K562 (cell line): ENCODE results near the gene C2orf42. TPM values are rescaled to one million over a fixed set of nuclear protein-coding genes. Genes with fewer than 3 reads are reported as not detected.

Experiments used
- ELF1 ChIP-seq: fragments of 200-800 bp; sonication (Bioruptor generic); IDR thresholded peaks from 2 replicates; pipeline ENCODE4 v1.6.1; 2016; ENCODE audit warnings: missing genetic modification characterization, missing compliant biosample characterization
- EP400 ChIP-seq: fragments of 450-650 bp; IDR thresholded peaks from 2 replicates; pipeline ENCODE4 v1.6.1; 2017; ENCODE audit warnings: antibody characterized with exemption, mild to moderate bottlenecking, moderate library complexity
- PTBP1 ChIP-seq: fragments of 200-400 bp; formaldehyde crosslinking; IDR thresholded peaks from 2 replicates; pipeline ENCODE4 v1.6.1; 2017; ENCODE audit warnings: low read depth, low read length
- SMAD2 ChIP-seq: fragments of 150-350 bp; IDR thresholded peaks from 2 replicates; pipeline ENCODE4 v1.6.1; 2014; ENCODE audit warnings: low read depth, mild to moderate bottlenecking, low read length
- ZNF274 ChIP-seq: IDR thresholded peaks from 2 replicates; pipeline ENCODE4 v1.6.1; 2011; ENCODE audit warnings: low read depth, mild to moderate bottlenecking, low read length, moderate library complexity, borderline replicate concordance
- polyA plus RNA-seq, 8 experiments: library from polyadenylated mRNA; depleted of rRNA in 4 of 8; stranded (reverse) in 5 of 8; unstranded in 3 of 8; fragments of >200 nt; fragmentation: Nextera tagmentation in 2 of 8; fragmentation: Illumina TruSeq in 1 of 8; extraction: Ambion mirVana in 2 of 8; extraction: Trizol in 1 of 8; gene quantifications; 2 replicates each; pipeline versions ENCODE4 v1.2.1 to v1.2.3, GENCODE V29; 2011 to 2014; ENCODE audit warnings: inconsistent platforms in 1 of 8, missing spikeins in 1 of 8
- total RNA-seq, 7 experiments: library from RNA; depleted of rRNA in 6 of 7; stranded (reverse); fragments of >200 nt in 6 of 7; fragmentation: Illumina TruSeq in 2 of 7; extraction: Trizol in 2 of 7; gene quantifications; 2 replicates each; pipeline versions ENCODE4 v1.2.1 to v1.2.3, GENCODE V29; 2011 to 2021; ENCODE audit warnings: low replicate concordance in 1 of 7
- TF ChIP-seq, protein P1 (sequence below): fragments of 450-650 bp; IDR thresholded peaks from 2 replicates; pipeline ENCODE4 v1.6.1; 2018; ENCODE audit warnings: mild to moderate bottlenecking, low read depth; ENCODE audit not compliant: partially characterized antibody
- TF ChIP-seq, protein P2 (sequence below): fragments of 250-450 bp; sonication (Bioruptor Pico); IDR thresholded peaks from 2 replicates; pipeline ENCODE4 v1.5.0; 2020; ENCODE audit warnings: mild to moderate bottlenecking
- TF ChIP-seq, protein P3 (sequence below): sonication (generic); formaldehyde crosslinking; IDR thresholded peaks from 2 replicates; pipeline ENCODE4 v1.5.0; 2020; ENCODE audit warnings: missing genetic modification reagents

Gene C2orf42
- total and polyA plus RNA-seq, 9 of the 15 experiments (the other 6 are each of a cell fraction or from before 2014, with no cell fraction given) = 4.6 to 10.9 (median 7.5) TPM

DNA sequence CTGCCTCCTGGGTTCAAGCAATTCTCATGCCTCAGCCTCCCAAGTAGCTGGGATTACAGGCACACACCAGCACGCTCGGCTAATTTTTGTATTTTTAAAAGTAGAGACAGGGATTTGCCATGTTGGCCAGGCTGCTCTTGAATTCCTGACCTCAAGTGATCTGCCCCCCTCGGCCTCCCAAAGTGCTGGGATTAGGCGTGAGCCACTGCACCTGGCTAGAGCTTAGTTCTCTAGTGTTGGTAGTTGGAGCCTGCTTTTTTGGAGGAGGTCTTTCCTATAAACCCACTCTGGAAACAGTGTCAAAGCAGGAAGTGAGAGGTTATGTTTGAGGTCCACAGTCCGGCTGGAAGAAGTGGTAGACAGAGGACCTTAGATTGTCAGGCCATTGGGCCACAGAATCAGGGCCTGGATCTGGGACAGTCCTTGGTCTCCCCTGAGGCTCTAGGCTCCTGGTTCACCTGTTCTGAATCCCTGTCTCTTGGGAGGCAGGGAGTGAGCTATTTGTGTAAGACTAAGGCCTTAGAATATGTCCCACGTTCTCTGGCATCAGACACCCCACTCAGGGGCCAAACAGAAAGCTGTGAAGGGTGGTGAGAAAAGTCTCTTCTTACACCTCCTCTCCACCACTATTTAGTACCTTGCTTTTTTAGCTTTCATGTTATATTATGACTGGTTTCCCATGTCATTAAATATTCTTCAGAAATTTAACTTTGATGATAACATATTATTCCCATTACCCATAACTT is 69.0 kb downstream of the C2orf42 start (continued):
- TF ChIP-seq, protein P1, sequence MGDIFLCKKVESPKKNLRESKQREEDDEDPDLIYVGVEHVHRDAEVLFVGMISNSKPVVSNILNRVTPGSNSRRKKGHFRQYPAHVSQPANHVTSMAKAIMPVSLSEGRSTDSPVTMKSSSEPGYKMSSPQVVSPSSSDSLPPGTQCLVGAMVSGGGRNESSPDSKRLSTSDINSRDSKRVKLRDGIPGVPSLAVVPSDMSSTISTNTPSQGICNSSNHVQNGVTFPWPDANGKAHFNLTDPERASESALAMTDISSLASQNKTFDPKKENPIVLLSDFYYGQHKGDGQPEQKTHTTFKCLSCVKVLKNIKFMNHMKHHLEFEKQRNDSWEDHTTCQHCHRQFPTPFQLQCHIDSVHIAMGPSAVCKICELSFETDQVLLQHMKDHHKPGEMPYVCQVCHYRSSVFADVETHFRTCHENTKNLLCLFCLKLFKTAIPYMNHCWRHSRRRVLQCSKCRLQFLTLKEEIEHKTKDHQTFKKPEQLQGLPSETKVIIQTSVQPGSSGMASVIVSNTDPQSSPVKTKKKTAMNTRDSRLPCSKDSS = no peak
- no peak for TF ChIP-seq ZNF274
- no peak for TF ChIP-seq PTBP1
- TF ChIP-seq, protein P2, sequence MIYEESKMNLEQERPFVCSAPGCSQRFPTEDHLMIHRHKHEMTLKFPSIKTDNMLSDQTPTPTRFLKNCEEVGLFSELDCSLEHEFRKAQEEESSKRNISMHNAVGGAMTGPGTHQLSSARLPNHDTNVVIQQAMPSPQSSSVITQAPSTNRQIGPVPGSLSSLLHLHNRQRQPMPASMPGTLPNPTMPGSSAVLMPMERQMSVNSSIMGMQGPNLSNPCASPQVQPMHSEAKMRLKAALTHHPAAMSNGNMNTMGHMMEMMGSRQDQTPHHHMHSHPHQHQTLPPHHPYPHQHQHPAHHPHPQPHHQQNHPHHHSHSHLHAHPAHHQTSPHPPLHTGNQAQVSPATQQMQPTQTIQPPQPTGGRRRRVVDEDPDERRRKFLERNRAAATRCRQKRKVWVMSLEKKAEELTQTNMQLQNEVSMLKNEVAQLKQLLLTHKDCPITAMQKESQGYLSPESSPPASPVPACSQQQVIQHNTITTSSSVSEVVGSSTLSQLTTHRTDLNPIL (CRISPR knock-in tag) = no peak
- 0 out of 2 replicates have a peak, but pooled peaks have one; percentile 35 for TF ChIP-seq ELF1
- TF ChIP-seq SMAD2 = no peak
- 0 out of 2 replicates have a peak, but pooled peaks have one; percentile 9 for TF ChIP-seq EP400
- TF ChIP-seq, protein P3, sequence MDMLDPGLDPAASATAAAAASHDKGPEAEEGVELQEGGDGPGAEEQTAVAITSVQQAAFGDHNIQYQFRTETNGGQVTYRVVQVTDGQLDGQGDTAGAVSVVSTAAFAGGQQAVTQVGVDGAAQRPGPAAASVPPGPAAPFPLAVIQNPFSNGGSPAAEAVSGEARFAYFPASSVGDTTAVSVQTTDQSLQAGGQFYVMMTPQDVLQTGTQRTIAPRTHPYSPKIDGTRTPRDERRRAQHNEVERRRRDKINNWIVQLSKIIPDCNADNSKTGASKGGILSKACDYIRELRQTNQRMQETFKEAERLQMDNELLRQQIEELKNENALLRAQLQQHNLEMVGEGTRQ (CRISPR knock-in tag) = no peak
